ENCODE data around the gene CCND3. TPM values are rescaled to one million over a fixed set of nuclear protein-coding genes. Genes with fewer than 3 reads are reported as not detected.

The CCND3 gene
- total and polyA plus RNA-seq, 10 of the 15 experiments (the other 5 are each of a cell fraction or from before 2014, with no cell fraction given): 6.0 to 86.4 (median 31.5) TPM

GRCh38 chr6:41941280-41942066 is at the start of gene CCND3 (continued):
- TF ChIP-seq SUZ12 (IDR thresholded peaks at IDR 0.05; ENCODE audit: unreplicated experiment): no peak
- TF ChIP-seq SKIL (IDR thresholded peaks at IDR 0.05; ENCODE audit: low read depth, poor library complexity, severe bottlenecking): no peak
- no peak for TF ChIP-seq YBX1 (IDR thresholded peaks at IDR 0.05)
- TF ChIP-seq FOXM1 (IDR thresholded peaks at IDR 0.05; ENCODE audit: low read depth, low read length): no peak
- peak; percentile 51 for TF ChIP-seq SP1 (IDR thresholded peaks at IDR 0.05; ENCODE audit: low read depth, low read length)
- TF ChIP-seq JUND (IDR thresholded peaks at IDR 0.05; ENCODE audit: low read depth, low read length): no peak
- TF ChIP-seq EP300 (IDR thresholded peaks at IDR 0.05; ENCODE audit: borderline replicate concordance in 1 of 2, control insufficient read depth in 1 of 2, low read depth in 2 of 2, low read length in 2 of 2): no peak
- TF ChIP-seq IKZF2 (IDR thresholded peaks at IDR 0.05): no peak
- TF ChIP-seq ZNF384 (IDR thresholded peaks at IDR 0.05; ENCODE audit: borderline replicate concordance, low read depth, low read length): no peak
- no peak for TF ChIP-seq BCL11A (IDR thresholded peaks at IDR 0.05; ENCODE audit: low read depth, low read length)
- TF ChIP-seq RELA (IDR thresholded peaks at IDR 0.05; ENCODE audit: borderline replicate concordance, partially characterized antibody): no peak
- TF ChIP-seq MEF2A (IDR thresholded peaks at IDR 0.05; ENCODE audit: insufficient read depth, low read depth, low read length): no peak
- TF ChIP-seq IRF3 (IDR thresholded peaks at IDR 0.05): no peak
- no peak for TF ChIP-seq HDAC2 (IDR thresholded peaks at IDR 0.05)
- no peak for TF ChIP-seq RAD21 (IDR thresholded peaks at IDR 0.05; ENCODE audit: insufficient read depth, low read depth, low read length)
- no peak for TF ChIP-seq HDGF (IDR thresholded peaks at IDR 0.05)
- TF ChIP-seq NFIC (IDR thresholded peaks at IDR 0.05; ENCODE audit: low read depth, low read length): no peak
- 0 out of 2 replicates have a peak, but pooled peaks have one; percentile 21 for TF ChIP-seq GABPA (IDR thresholded peaks at IDR 0.05; ENCODE audit: low read depth)
- no peak for TF ChIP-seq TBL1XR1 (IDR thresholded peaks at IDR 0.05; ENCODE audit: low read depth, low read length)
- peak; percentile 28; the same call in 1 of the 2 replicates for TF ChIP-seq YY1 (IDR thresholded peaks at IDR 0.05; ENCODE audit: low read depth, low read length)

Data from GM12878 (cell line).